HAP-1 (cell line): Measurements from ENCODE around the gene SYT12.

Source experiments
- DNase-seq, 2 experiments: peaks; one replicate each; pipeline ENCODE4 v3.0.0-alpha.2; 2016 to 2020; ENCODE audit warnings: low spot score in 2 of 2
- H3K27me3 ChIP-seq: fragments of 250-450 bp; sonication (Bioruptor Pico); 2 replicates; pipeline ENCODE4 v1.5.1; 2020; ENCODE audit warnings: low read depth, mild to moderate bottlenecking, moderate library complexity
- H3K36me3 ChIP-seq: fragments of 250-450 bp; sonication (Bioruptor Pico); replicated peaks from 2 replicates; pipeline ENCODE4 v1.5.1; 2020; ENCODE audit warnings: mild to moderate bottlenecking
- H3K4me1 ChIP-seq: fragments of 250-450 bp; sonication (Bioruptor Pico); 2 replicates; pipeline ENCODE4 v1.5.1; 2020; ENCODE audit warnings: mild to moderate bottlenecking
- H3K4me3 ChIP-seq: fragments of 250-450 bp; sonication (Bioruptor Pico); 2 replicates; pipeline ENCODE4 v1.5.1; 2020; ENCODE audit warnings: mild to moderate bottlenecking, moderate library complexity
- H3K9me3 ChIP-seq: fragments of 250-450 bp; sonication (Bioruptor Pico); 2 replicates; pipeline ENCODE4 v1.5.1; 2020; ENCODE audit warnings: mild to moderate bottlenecking, moderate library complexity
- in situ Hi-C: fragments of 300-500 bp; cut with MboI; formaldehyde crosslinking; loops from 3 replicates; pipeline ENCODE4 v1.14.3; 2020; ENCODE audit warnings: low sequenced_read_pairs, inconsistent platforms, mixed read lengths

Gene SYT12

GRCh38 chr11:67027483-67027930 lies 4.6 kb downstream of the SYT12 start:
- Histone ChIP-seq H3K27me3 (peaks cover 3% of the 10 kb centered on the region; the same call in 1 of the 2 replicates), H3K36me3 (no peaks in the 10 kb centered on the region), H3K4me3 (no peak overlapping the region), H3K9me3 (no peaks in the 10 kb centered on the region), H3K4me1 (peaks cover 4% of the 10 kb centered on the region; the same call in 1 of the 2 replicates)
- DNase-seq, result no peak
- in situ Hi-C loops, result no loop called here

- H3K27me3 ChIP-seq, result peaks cover 3% of the 10 kb centered on the region; the same call in 1 of the 2 replicates
- H3K36me3 ChIP-seq, result no peaks in the 10 kb centered on the region
- H3K4me3 ChIP-seq, result no peak overlapping the region
- in situ Hi-C loops, result no loop called here
- no peak for DNase-seq
- H3K9me3 ChIP-seq, result no peaks in the 10 kb centered on the region
- no peaks in the 10 kb centered on the region for H3K4me1 ChIP-seq
Measured at GRCh38 chr11:67027943-67028542, 5.1 kb downstream of the SYT12 start.

GRCh38 chr11:67029146-67029545 lies 6.2 kb downstream of the SYT12 start:
- Histone ChIP-seq H3K36me3 (no peaks in the 10 kb centered on the region), H3K9me3 (no peaks in the 10 kb centered on the region), H3K4me1 (no peaks in the 10 kb centered on the region), H3K27me3 (no peaks in the 10 kb centered on the region), H3K4me3 (no peak overlapping the region)
- no peak for DNase-seq
- in situ Hi-C loops, result no loop called here

- Histone ChIP-seq H3K4me1 (no peaks in the 10 kb centered on the region), H3K4me3 (no peak overlapping the region), H3K36me3 (no peaks in the 10 kb centered on the region), H3K9me3 (no peaks in the 10 kb centered on the region), H3K27me3 (no peaks in the 10 kb centered on the region)
- DNase-seq, result no peak
- in situ Hi-C loops, result no loop called here
Measured at GRCh38 chr11:67030976-67031375, 8.0 kb downstream of the SYT12 start.

GRCh38 chr11:67031791-67032561 lies 9.0 kb downstream of the SYT12 start:
- no peak for DNase-seq
- no peaks in the 10 kb centered on the region for H3K9me3 ChIP-seq
- H3K27me3 ChIP-seq, result no peaks in the 10 kb centered on the region
- H3K4me3 ChIP-seq, result no peak overlapping the region
- in situ Hi-C loops, result no loop called here
- H3K4me1 ChIP-seq, result no peaks in the 10 kb centered on the region
- H3K36me3 ChIP-seq, result no peaks in the 10 kb centered on the region

GRCh38 chr11:67032830-67033551 lies 10.1 kb downstream of the SYT12 start:
- Histone ChIP-seq H3K4me1 (no peaks in the 10 kb centered on the region), H3K27me3 (no peaks in the 10 kb centered on the region), H3K4me3 (no peak overlapping the region), H3K9me3 (no peaks in the 10 kb centered on the region), H3K36me3 (no peaks in the 10 kb centered on the region)
- in situ Hi-C loops, result no loop called here
- DNase-seq, result no peak

- H3K27me3 ChIP-seq, result no peaks in the 10 kb centered on the region
- no peaks in the 10 kb centered on the region for H3K9me3 ChIP-seq
- no peak overlapping the region for H3K4me3 ChIP-seq
- H3K36me3 ChIP-seq, result no peaks in the 10 kb centered on the region
- H3K4me1 ChIP-seq, result no peaks in the 10 kb centered on the region
- no peak for DNase-seq
- in situ Hi-C loops, result no loop called here
Measured at GRCh38 chr11:67033661-67034166, 10.8 kb downstream of the SYT12 start.

GRCh38 chr11:67034350-67034749 lies 11.4 kb downstream of the SYT12 start:
- no peak overlapping the region for H3K4me3 ChIP-seq
- no peaks in the 10 kb centered on the region for H3K36me3 ChIP-seq
- no peak for DNase-seq
- H3K9me3 ChIP-seq, result no peaks in the 10 kb centered on the region
- in situ Hi-C loops, result no loop called here
- no peaks in the 10 kb centered on the region for H3K27me3 ChIP-seq
- H3K4me1 ChIP-seq, result no peaks in the 10 kb centered on the region

GRCh38 chr11:67040147-67040546 lies 17.2 kb downstream of the SYT12 start:
- DNase-seq, result no peak
- no peaks in the 10 kb centered on the region for H3K27me3 ChIP-seq
- H3K36me3 ChIP-seq, result no peaks in the 10 kb centered on the region
- H3K4me3 ChIP-seq, result no peak overlapping the region
- in situ Hi-C loops, result no loop called here
- H3K9me3 ChIP-seq, result no peaks in the 10 kb centered on the region
- no peaks in the 10 kb centered on the region for H3K4me1 ChIP-seq

GRCh38 chr11:67041602-67042001 lies 18.7 kb downstream of the SYT12 start:
- in situ Hi-C loops, result no loop called here
- H3K27me3 ChIP-seq, result no peaks in the 10 kb centered on the region
- no peaks in the 10 kb centered on the region for H3K9me3 ChIP-seq
- no peaks in the 10 kb centered on the region for H3K4me1 ChIP-seq
- H3K36me3 ChIP-seq, result no peaks in the 10 kb centered on the region
- no peak overlapping the region for H3K4me3 ChIP-seq
- no peak for DNase-seq

- H3K4me3 ChIP-seq, result no peak overlapping the region
- DNase-seq, result no peak
- in situ Hi-C loops, result no loop called here
- no peaks in the 10 kb centered on the region for H3K9me3 ChIP-seq
- H3K4me1 ChIP-seq, result no peaks in the 10 kb centered on the region
- H3K27me3 ChIP-seq, result no peaks in the 10 kb centered on the region
- no peaks in the 10 kb centered on the region for H3K36me3 ChIP-seq
Measured at GRCh38 chr11:67043572-67044349, 20.8 kb downstream of the SYT12 start.

GRCh38 chr11:67044496-67044895 lies 21.6 kb downstream of the SYT12 start:
- no peaks in the 10 kb centered on the region for H3K36me3 ChIP-seq
- no peaks in the 10 kb centered on the region for H3K27me3 ChIP-seq
- no peaks in the 10 kb centered on the region for H3K4me1 ChIP-seq
- H3K9me3 ChIP-seq, result no peaks in the 10 kb centered on the region
- in situ Hi-C loops, result no loop called here
- DNase-seq, result no peak
- H3K4me3 ChIP-seq, result no peak overlapping the region

- H3K4me3 ChIP-seq, result no peak overlapping the region
- H3K9me3 ChIP-seq, result no peaks in the 10 kb centered on the region
- no peak for DNase-seq
- no peaks in the 10 kb centered on the region for H3K36me3 ChIP-seq
- no peaks in the 10 kb centered on the region for H3K4me1 ChIP-seq
- H3K27me3 ChIP-seq, result no peaks in the 10 kb centered on the region
- in situ Hi-C loops, result no loop called here
Measured at GRCh38 chr11:67045314-67045713, 22.4 kb downstream of the SYT12 start.
